Hematopoietic multipotent progenitor cell treated with erythropoietin and hydrocortisone succinate and interleukin-3 and kit ligand, for 17 days (in vitro differentiated cells): ENCODE measurements around the gene SCAF8.
A peak's percentile ranks its signal among the peaks of the same experiment; 100 is the strongest.
"Not testable (repeated sequence)": the region's sequence is repeated elsewhere in the genome, so short reads cannot be mapped to it uniquely, and the experiment has no call there.

Experiments
- DNase-seq: peaks from one replicate; pipeline ENCODE4 v3.0.0-alpha.2; 2015; ENCODE audit warnings: low spot score

SCAF8 gene, protein sequence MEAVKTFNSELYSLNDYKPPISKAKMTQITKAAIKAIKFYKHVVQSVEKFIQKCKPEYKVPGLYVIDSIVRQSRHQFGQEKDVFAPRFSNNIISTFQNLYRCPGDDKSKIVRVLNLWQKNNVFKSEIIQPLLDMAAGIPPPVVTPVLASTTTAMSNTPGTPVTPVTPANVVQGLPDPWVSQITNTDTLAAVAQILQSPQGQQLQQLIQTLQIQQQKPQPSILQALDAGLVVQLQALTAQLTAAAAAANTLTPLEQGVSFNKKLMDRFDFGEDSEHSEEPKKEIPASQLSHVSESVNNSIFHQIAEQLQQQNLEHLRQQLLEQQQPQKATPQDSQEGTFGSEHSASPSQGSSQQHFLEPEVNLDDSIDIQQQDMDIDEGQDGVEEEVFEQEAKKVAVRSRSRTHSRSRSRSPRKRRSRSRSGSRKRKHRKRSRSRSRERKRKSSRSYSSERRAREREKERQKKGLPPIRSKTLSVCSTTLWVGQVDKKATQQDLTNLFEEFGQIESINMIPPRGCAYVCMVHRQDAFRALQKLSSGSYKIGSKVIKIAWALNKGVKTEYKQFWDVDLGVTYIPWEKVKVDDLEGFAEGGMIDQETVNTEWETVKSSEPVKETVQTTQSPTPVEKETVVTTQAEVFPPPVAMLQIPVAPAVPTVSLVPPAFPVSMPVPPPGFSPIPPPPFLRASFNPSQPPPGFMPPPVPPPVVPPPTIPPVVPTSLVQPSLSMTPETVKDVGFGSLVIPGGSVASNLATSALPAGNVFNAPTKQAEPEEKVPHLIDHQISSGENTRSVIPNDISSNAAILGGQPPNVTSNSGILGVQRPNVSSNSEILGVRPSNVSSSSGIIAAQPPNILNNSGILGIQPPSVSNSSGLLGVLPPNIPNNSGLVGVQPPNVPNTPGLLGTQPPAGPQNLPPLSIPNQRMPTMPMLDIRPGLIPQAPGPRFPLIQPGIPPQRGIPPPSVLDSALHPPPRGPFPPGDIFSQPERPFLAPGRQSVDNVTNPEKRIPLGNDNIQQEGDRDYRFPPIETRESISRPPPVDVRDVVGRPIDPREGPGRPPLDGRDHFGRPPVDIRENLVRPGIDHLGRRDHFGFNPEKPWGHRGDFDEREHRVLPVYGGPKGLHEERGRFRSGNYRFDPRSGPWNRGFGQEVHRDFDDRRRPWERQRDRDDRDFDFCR (N-terminal part only)

DNA sequence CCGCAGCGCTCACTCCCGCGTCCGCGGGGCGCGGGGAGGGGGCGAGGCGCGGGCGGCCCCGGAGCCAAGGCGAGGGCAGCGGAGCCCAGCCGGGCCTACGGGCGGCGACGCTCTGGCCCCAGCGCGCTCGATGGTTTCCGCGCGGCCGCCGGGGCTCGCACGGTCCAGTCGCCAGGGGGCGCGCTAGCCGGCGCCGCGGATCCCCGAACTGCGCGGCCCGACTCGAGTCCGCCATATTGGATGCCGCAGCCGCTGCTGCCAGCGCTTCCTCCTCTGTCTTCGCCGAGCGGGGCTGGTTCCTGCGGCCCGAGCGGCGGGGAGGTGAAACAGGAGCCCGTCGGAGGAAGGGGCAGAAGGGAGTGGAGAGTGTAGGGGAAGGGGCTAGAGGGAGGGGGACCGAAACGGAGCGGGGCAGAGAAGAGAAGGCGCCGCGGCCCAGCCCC, at the start of gene SCAF8:
Gene SCAF8 (plus strand): TSS at position 234 of the 443 bp plus-strand sequence. CDS start 485 bp downstream, outside the sequence.
- peak; percentile 92 for DNase-seq

DNA sequence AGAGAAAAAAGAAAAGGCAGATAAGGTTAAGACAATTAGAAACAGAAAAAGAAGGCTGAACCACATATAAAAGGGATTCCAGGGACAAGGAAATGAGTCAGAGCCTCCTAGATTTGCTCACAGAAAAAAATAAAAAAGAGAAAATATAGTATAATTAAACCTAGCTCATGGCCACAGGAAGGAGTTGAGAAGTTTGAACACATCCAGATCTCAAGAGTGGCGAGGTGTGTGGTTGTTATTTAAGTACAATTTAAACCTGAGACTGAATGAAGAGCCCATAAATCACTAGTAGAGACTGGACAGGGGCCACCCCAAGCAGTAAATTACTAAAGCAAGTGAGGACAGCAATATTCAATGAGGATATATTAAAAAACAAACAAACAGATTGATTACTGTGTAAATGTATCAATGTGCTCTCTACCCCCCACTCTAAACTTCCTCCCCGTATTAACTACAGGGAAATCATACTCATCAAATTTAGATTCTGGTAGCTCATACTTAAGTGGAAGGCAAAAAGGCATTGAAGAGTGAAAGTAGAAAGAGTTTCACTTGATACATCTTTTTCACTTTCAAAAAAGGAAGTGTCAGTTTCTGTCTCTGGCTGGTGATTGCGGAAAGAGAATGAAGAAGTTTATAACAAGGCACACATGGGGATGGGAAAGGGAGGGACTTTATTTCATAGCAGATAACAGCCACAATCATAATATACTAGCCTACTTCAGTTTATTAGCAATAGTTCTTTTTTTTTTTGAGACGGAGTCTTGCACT, 49.3 kb upstream of the SCAF8 start:
- DNase-seq = no peak

DNA sequence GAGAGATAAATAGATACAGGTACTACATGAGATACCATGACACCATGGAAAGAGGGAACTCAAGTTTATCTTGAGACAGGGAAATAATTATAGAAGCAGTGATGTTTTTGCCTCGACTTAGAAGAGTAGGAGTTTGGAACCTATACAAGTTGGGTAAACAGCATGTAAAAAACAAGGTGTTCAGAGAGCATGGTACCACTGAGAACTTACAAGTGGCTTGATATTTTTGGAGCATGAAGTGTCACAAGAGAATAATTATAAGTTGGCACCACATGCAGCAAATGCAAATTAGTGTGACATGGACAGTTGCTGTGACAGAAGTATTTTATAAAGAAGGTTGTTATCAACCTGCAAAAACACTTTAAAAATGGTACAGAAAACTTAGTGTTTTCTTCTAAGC, 47.1 kb upstream of the SCAF8 start:
- no peak for DNase-seq

DNA sequence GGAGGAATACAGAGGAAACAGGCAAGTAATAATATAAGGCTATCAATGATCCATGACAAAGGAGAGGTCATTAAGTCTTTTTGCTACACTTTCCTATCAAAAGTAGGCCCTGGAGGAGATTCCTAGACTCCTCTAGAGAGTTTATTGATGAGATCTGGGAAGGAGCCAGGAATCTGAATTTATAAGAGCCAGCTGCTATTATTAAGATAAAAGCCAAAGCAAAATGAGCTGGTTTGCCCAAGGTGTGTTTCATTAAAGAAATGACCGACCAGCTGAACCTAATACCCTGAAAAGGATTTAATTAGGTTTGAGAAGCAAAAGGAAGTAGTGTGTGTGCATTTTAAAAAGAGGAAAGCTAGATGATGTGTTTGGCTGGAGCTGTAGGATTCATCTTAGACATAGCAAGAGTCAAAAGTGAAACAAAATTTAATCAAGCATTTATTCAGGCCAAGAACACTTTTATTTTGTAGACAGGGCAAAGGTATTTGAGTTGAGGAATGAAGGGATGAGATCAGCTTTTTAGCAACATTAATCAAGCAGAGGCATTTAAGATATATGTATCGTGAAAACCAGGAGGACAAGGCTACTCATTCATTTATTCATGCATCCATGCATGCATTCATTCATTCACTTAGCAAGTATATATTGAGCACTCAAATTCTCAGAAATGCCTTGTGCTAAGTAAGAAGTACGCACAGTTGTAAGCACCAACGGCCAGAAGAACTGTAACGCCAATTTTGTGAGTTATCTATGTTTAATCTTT, 43.5 kb upstream of the SCAF8 start:
- no peak for DNase-seq

DNA sequence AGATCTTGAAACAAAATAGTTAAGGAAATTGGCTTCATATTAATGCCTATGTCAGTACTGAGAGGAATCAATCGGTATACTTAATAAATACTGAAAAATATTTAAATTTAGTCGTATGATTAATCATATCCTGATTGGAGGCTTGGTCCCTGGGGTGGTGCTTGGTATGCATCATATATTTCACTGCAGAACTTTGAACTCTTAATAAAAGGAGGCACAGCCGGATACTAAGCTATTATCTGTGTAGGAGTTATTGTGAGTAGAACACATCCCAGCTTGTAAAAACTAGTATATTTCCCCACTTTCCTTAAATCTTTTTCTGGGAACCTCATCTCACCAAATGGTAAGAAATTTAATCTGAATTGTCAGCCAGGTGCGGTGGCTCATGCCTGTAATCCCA, 42.4 kb upstream of the SCAF8 start:
- no peak for DNase-seq

DNA sequence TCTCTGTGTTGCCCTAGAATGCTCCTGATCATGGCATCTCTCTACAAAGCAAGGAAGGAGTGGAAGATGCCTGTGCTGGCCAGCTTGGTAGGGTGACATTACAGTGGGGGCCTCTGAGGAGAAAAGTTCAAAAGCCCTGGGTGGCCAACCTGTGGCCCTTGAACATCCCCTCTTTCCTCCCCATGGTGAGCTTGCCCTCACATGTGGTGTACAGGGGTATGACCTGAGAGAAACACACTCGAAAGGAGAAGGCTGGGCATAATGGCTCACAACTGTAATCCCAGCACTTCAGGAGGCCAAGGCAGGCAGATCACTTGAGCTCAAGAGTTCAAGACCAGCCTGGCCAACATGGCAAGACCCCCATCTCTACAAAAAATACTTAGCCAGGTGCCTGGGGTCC, 36.6 kb upstream of the SCAF8 start:
- DNase-seq = no peak

DNA sequence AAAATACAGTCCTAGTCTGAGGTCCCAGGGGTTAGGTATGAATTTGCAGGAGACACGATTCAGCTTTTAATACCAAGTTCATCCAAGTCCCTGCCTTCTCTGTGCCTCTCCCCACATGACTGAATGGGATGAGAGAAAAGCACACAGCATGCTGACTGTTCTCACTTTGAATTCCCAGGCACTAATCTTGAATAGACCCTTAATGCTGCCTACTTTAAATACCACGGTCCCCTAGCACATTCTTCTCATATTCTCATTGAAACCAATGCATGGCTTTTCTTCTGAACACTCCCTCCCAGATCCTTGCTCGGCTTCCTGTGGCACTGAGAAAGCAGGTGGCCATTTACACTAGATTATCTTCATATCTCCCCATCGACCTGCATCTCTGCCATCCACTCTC, 30.1 kb upstream of the SCAF8 start:
- no peak for DNase-seq

DNA sequence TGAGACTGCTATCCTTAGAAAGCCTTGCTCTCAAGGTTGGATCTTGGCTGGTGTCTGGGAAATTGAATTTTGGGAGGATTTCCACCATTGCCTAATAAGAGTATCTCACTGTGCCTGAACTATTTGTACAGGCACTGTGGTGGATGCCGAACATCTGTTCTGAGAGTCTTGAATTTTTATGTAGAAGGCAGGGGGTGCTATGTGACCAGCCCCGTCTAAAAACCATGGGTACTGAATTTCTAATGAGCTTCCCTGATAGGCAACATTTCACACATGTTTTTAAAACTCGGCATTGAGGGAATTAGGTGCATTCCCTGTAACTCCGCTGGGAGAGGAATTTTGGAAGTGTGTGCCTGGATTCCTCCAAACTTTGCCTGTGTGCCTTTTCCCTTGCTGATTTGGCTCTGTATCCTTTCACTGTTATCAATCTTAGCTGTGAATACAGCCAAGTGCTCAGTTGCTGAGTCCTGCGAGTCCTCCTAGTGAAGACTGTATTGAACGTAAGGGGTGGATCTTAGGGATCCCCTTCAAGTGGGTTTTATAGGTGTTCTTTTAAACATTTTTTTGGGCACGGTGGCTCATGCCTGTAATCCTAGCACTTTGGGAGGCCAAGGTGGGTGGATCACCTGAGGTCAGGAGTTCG, 27.6 kb upstream of the SCAF8 start:
- DNase-seq = peak; percentile 21

DNA sequence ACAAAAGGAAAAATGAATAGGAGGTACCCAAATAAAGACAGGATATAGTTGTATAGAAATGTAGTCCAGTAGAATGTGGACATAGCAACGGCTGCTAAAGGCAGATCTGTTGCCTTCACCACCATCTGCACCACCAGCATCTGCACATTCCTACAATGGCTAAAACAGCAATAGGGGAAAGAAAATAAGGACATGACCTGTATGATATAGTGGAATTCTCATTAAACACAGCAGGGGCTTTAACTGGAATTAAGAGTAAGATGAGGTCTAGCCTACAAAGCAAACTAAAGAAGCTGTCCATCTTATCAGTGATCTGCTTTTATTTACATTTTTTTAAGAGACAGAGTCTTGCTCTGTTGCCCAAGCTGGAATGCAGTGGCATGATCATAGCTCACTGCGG, 26.8 kb upstream of the SCAF8 start:
- no peak for DNase-seq

DNA sequence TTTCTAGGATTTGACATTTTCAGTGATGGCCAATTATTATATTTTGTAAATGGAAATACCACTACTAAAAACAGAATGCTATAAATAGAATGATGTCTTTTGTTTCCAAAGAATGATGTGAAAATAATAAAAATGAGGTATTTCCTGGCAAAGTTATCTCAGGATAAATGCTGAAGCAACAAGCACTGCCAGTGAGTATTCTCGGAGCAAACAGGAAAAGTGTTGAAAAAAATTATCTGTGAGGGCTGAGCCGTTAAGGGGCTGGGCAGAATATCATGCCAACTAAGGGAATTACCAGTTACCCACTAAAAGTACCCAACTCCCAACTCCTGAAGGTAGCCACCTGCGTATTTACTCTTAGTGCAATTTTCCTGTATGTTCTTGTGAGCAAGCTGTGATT, 23.6 kb upstream of the SCAF8 start:
- no peak for DNase-seq

DNA sequence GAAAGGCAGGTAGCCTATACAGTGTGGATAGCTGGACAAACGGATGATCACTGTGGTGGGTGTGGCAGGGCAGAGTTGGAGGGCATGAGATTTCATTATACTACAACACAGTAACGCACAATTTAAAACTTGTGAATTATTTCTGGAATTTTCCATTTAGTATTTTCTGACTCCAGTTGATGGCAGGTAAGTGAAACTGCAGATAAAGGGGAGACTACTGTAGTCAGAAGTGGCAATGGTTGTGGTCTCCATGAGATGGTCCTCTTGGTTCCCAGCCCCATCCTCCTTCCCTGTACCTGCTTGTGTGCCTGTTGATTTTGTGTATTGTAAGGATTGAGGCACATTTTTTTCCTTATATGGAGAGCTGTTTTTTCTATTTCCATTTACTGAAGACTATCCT, 22.5 kb upstream of the SCAF8 start:
- no peak for DNase-seq

DNA sequence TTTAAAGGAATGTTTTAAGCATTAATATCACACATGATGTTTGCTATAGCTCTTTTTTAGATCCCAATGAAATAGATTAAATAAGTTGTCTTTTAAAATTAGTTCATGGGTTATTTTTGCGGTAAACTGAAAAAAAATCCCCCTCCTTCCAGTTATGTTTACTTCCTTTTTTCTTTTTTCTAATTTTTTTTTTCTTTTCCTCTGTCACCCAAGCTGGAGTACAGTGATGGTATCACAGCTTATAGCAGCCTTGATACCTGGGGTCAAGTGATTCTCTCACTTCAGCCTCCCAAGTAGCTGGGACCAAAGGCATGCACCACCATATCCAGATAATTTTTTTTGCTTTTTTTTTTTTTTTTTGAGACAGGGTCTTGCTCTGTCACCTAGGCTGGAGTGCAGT, 17.8 kb upstream of the SCAF8 start:
- no peak for DNase-seq

DNA sequence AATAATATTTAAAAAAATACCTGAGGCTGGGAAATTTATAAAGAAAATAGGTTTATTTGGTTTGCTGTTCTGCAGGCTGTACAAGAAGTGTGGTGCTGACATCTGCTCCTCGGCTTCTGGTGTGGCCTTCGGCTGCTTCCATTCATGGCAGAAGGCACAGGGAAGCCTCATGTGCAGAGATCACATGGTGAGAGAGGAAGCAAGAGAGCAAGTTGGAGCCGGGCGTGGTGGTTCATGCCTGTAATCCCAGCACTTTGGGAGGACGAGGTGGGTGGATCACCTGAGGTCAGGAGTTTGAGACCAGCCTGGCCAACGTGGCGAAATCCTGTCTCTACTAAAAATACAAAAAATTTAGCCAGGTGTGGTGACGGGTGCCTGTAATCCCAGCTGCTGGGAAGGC, 16.9 kb upstream of the SCAF8 start:
- DNase-seq = not testable (repeated sequence)

DNA sequence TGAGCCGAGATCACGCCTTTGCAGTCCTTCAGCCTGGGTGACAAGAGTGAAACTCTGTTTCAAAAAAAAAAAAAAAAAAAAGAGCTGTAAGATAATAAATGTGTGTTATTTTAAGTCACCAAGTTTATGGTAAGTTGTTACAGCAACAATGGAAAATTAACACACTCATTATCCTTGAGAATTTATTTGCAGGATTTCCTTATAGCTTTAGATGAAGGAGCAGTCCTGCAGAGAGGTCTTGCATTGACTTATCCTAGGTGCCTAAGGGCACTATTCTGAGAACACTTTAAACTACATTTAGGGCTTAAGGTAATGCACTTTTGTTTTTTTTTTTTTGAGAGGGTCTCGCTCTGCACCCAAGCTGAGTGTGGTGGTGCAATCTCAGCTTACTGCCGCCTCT, 13.8 kb upstream of the SCAF8 start:
- no peak for DNase-seq

DNA sequence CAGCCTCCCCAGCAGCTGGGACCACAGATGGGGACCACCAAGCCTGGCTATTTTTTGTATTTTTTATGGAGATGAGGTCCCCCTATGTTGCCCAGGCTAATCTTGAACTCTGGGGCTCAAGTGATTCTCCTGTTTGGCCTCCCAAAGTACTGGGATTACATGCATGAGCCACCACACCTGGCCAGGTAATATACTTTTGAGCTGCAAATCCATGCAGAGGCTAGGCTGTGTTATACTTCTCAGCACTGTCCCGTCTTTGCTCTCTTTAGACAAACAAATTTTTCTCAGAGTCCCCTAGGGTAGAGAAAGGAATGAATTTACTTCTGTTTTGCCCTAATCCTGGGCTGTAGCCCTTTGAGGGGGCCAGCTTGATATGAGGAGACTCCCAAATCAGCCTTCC, 13.4 kb upstream of the SCAF8 start:
- DNase-seq = no peak

DNA sequence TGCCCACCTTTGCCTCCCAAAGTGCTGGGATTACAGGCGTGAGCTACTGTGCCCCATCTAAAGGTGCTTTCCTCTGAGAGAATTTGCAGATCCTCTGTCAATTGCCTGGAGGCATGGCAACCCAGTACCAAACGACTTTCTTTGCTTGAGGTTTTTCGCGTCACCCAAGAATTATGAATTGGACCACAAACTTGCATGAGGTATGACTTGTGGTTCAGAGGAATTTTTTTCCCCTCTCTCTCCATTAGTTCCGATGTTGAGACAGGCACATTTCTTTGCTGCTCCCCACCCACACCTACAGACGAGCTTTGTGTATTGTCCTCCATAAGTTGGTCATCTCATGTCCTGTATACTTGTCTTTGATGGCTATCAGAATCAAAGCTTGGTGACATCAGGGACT, 11.8 kb upstream of the SCAF8 start:
- DNase-seq = no peak

DNA sequence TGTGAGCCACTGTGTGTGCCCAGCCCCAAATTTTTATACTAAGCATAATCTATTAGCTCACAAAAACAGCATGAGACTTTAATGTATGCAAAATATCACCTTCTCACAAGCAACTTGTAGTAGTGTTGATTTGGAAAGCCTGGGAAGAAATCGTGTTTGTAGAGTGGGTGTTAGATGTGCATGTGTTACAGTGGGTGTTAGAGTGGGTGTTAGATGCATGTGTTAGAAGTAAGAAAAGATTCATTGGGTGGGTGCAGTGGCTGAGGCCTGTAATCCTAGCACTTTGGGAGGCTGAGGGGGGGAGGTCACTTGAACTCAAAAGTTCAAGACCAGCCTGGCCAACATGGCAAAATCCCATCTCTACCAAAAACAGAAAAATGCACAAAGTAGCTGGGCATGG, 6.3 kb upstream of the SCAF8 start:
- DNase-seq = no peak

DNA sequence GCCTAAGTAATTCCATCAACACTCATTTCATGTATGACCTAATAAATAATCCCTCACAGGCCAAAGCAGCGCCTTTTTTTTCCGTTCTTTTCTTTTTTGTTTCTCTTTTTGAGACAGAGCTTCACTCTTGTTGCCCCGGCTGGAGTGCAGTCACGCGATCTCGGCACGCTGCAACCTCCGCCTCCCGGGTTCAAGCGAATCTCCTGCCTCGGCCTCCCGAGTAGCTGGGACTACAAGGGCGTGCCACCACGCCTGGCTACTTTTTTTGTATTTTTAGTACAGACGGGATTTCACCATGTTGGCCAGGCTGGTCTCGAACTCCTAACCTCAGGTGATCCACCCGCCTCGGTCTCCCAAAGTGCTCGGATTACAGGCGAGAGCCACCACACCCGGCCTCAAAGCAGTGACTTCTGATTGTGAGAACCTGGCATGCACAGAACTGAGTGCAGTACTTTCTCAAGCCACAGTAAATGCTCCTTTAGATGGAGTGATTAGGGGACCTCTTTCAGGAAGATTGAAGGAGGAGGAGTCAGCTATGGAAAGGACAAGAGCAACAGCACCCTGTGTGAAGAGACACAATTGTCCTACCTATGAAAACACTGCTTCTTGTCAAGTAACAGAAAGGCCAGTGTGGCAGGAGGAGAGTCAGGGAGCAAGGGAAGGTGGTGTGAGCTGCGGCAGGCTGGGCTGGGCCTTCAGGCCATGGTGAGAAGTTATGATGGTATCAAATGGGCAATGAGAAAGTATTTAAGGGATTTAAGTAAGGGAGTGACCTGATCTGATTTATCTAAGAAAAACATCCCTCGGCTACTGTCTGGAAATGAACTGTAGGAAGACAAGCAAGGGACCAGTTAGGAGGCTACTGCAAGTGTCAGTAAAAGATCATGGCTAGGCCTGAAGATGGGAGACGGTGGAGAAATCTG, 1.7 kb upstream of the SCAF8 start:
- DNase-seq = no peak

DNA sequence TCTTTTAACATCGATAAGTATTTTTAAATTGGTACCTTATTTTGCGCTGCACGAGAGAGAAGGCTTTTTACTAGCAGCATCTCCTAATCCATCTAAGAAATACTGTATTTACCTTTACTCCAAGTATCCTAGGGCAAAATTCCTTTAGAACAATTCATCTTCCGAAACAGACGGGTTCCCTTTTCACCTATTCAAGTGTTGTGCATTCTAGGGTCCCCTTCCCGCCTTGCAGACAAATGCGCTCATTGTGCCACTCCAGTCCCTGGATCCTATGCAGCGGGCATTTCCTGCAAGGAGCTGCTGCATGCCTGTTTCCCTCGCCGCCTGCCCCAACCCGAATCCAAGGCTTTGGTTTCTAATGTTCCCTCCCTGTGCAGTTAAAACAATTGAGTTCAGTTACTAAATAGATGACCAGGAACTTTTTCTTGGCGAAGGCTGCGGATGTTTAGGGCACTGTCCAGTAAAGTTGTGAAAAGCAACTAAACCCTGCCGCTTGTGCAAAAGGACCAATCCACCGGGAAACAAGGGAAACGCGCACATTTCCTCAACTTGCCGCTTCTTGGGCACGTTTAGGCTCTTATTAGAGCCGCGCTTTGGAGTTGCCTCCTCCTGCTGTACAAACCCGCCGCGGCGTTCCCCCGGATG, 556 bp upstream of the SCAF8 start:
- no peak for DNase-seq
